NCI-H526 treated with DMSO at 0.1 percent for 48 hours (cell line): ENCODE measurements around the gene KPNB1.

Experiments
- DNase-seq: peaks from one replicate; lab custom pipeline; 2025; lab: John Stamatoyannopoulos, UW

KPNB1 gene

DNA sequence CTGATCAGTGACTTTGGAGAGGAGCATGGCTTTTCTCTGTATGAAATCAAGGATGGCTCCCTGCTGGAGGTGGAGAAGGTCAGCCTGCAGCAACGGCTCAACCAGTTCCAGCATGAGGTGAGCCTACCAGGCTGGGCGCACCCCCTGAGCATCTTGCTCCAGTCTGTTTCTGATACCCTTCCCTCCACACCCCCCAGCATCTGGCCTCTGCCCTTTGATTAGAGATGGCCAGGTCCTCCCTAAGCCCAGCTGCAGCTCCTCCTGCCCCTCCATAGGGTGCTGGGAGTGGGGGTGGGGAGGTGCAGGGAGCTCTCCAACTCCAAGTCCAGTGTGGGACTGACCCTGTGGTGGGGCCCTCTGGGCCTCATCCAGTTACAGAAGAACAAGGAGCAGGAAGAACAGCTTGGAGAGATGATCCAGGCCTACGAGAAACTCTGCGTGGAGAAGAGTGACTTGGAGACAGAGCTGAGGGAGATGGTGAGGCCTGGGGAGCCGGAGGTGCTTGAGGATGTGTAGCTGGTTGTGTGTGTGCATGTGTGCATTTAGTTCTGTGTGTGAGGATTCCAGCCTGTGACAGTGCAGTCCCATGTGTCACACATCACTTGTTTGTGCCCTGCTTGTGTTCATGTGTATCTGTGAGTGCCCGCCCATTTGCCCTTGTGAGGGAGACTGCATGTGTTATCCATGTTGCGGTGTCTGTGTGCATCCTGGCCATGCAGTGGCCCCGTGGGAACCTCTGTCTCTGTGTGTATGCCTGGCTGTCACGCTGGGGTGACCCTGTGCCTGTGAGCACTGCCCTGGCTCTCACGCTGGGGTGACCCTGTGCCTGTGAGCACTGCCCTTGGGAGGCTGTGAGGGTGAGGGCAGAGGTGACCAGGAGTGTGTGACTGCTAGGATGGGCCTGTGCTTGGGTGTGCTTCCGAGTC lies 47.3 kb downstream of the KPNB1 start:
- DNase-seq = no peak

- no peak for DNase-seq
Observed at GRCh38 chr17:47697906-47698711, 48.4 kb downstream of the KPNB1 start.

DNA sequence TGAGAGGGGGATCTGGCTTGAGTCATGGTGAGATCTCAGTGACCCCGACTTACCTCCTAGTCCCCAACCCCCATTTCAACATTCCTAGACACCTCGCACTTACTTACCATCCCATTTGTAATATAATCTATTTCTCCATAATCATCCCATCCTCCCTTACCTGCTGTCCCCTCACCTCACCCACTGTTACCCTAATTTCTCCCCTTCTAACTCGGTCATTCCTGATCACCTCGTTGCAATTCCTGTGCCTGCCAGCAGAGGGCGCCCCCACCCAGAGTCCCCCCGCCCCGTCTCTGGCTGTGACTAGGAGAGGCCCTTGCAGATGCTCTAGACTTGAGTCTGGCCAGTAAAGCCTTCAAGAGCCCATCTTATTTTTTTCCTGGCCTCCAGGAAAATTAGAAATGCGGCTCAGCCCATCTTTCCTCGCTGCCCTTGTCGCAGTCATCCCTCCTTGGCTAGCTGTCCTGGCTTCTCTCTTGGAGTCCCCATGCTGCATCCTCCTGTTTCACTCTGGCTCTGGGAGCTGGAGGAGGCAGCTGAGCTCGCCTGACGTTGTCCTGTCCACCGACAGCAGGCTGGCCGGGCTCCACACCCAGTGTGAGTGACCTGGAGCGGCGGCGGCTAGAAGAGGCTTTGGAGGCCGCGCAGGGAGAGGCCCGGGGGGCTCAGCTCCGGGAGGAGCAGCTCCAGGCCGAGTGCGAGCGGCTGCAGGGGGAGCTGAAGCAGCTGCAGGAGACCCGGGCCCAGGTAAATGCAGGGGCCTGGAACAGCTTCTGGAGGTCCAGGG lies 49.2 kb downstream of the KPNB1 start:
- peak; percentile 12 for DNase-seq

GRCh38 chr17:47699536-47699840 lies 49.8 kb downstream of the KPNB1 start:
- DNase-seq = no peak

- DNase-seq = no peak
Observed at GRCh38 chr17:47700471-47701449, 51.0 kb downstream of the KPNB1 start.

- no peak for DNase-seq
Observed at GRCh38 chr17:47701608-47702007, 51.9 kb downstream of the KPNB1 start.

GRCh38 chr17:47702391-47702995 lies 52.8 kb downstream of the KPNB1 start:
- no peak for DNase-seq

DNA sequence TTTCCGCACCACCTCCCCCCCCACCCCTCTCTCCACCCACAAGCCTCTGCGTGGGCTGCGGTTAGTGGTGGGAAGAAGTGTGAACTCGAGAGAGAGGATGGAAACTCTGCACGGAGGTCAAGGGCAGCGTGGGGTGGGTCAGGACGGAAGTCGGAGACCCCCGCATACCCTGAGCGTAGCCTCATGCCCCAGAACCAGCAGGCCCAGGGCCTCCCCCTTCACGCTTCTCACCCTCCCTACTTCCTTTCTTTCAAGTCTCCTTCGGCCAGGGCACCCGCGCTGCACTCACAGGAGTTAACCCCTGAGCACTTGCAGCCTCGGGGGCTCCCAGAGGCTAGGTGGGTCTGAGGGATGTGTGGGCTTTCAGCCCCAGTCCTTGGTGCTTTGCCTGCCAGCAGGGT lies 53.5 kb downstream of the KPNB1 start:
- no peak for DNase-seq

DNA sequence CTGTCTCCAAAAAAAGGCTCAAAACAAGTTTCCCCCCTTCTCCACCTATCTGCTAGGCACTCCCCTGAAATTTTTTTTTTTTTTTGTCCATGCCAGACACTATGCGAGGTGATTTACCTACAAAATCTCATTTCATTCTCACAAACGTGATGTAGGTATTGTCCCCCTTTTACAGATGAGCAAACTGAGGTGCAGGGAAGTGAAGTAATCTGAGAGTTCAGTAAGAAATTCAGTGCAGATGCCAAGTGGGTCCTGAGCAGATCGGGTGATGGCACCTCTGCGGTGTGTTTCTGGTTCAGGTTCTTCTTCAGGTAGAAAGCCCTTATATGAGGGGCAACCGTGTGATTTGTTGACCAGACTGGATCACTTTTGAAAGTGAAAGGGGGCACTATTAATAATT lies 54.0 kb downstream of the KPNB1 start:
- no peak for DNase-seq

- no peak for DNase-seq
Observed at GRCh38 chr17:47704116-47704515, 54.4 kb downstream of the KPNB1 start.

- DNase-seq = no peak
Observed at GRCh38 chr17:47704736-47705135, 55.0 kb downstream of the KPNB1 start.

DNA sequence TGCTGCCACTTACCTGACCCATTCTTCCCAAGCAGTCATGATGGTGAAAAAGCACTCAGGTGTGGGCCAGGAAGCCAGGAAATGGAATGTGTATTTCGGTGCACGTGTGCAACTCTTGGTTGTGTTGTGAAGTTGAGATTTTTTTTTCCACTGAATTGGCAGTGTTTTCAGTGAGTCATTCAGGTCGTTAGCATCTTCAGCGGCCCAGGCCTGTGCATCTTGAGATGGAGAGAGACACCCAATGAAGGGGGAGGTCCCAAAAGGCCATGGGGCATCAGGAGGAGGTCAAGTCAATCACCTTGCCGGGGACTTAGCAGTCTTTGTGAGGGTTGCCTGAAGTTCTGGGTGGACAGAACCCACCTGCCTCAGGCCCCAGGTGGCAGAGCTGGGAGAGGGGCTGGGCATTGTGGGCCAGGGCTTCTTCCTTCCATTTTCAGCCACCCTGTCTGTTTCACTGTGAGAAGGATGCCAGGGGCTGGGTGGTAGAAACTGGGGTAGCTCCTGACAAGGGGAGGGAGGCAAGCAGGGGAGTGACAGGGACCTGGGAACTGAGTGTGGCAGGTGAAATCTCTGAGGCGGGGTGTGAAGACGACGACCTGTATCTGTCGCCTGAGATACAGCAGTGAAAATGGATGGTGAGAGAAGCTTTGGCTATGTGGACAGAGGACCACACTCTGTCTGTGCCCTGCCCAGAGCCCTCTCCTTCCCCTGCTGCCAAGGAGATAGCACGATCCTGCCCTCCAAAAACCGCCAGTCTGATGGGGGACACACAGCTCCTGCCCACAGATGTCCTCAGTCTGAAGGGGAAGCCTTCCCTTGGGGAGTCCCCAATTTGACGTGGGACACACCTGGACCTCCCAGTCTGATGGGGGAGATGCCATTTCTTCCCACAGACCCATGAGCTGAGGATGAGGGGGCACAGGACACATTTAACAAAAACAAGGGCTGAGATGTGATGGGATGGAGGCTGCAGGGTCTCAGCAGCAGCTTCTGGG lies 56.1 kb downstream of the KPNB1 start:
- no peak for DNase-seq

DNA sequence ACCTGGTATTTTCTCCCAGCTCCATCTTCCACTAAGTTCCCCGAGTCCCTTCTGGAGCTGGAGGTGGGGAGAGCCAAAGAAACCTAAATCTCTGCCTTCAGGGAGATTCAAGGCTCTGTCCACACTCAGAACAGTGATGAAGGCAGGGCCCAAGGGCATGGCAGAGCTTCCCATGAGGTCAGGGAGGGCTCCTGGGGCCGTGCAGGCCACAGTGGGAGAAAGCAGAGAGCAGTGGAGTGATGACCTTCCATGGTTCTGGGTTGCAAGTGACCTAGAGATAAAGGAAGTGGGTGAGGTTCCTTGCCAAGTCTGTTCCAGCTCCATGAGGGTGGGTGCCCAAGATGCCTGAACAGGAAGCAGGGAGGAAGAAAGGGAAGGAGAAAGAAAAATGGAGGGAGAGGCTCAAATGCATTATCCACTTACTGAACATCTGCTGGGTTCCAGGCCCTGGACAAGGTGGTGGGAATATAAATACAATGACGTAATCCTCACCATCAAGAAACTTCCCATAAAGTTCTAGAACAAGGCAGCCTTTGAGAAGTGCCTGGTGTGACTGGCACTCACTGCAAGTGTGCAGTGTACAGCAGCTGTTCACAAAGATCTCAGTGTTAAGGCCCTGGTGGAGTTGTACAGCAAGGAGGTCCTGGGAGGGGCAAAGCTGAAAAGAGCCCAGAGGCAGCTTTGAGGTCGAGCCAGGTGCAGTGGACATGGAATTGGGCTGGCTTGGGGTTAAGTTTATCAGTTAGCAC lies 57.5 kb downstream of the KPNB1 start:
- no peak for DNase-seq

DNA sequence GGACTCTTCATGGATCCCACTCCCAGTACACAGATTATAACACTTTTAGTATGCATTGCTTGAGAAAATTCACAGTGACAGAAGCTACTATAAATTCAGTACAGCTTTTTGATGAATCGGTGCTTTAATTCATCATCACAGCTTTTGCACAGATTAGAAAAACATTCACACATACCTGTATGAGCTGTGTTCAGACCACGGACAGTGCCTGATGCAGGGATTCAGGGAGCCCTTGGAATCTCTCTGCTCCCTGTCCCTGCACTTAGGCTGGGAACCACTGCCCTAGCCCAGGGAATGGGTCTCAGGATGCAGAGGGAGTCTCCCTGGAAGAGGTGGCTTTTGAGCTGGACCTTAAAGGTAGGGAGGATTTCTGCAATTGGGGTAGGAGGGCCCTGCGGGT lies 58.2 kb downstream of the KPNB1 start:
- DNase-seq = no peak

GRCh38 chr17:47708312-47708863 lies 58.7 kb downstream of the KPNB1 start:
- DNase-seq = no peak

GRCh38 chr17:47708864-47709541 lies 59.3 kb downstream of the KPNB1 start:
- DNase-seq = no peak

GRCh38 chr17:47709594-47709993 lies 59.9 kb downstream of the KPNB1 start:
- DNase-seq = no peak
